Activated naive CD4-positive, alpha-beta T cell treated with anti-CD3 and anti-CD28 coated beads, Interleukin-2, amount 50 U/mL, for 72 hours (primary cell): Measurements from ENCODE around the gene CEP112. TPM values are rescaled to one million over a fixed set of nuclear protein-coding genes. Genes with fewer than 3 reads are reported as not detected.
"Not testable (repeated sequence)": the region's sequence is repeated elsewhere in the genome, so short reads cannot be mapped to it uniquely, and the experiment has no call there.

Source experiments
- ATAC-seq, 2 donors: fragments of 150-1000 bp; cut with Tn5 transposase; 2 replicates each; pipeline ENCODE4 v1.10.0; 2021; ENCODE audit warnings: mild to moderate bottlenecking in 2 of 2, moderate library complexity in 2 of 2
- DNase-seq, 2 donors: peaks; one replicate each; pipeline ENCODE4 v3.0.0; 2021 to 2022; ENCODE audit warnings: low spot score in 2 of 2
- H3K27ac Mint-ChIP-seq, 2 donors: one replicate each; pipeline ENCODE4 v1.8.0; 2022; ENCODE audit warnings: mild to moderate bottlenecking in 2 of 2, mixed read lengths in 2 of 2
- H3K36me3 Mint-ChIP-seq, 2 donors: one replicate each; pipeline ENCODE4 v1.8.0; 2022; ENCODE audit warnings: mixed read lengths in 2 of 2
- H3K9me3 Mint-ChIP-seq, 2 donors: one replicate each; pipeline ENCODE4 v1.8.0; 2022; ENCODE audit warnings: mixed read lengths in 2 of 2
- total RNA-seq, 2 donors: library from RNA; stranded (reverse); gene quantifications; one replicate each; pipeline ENCODE4 v1.2.3, GENCODE V29; 2022

CEP112 gene
- total RNA-seq, 2 donors from 2014 or later = 1.2 to 4.2 TPM

DNA sequence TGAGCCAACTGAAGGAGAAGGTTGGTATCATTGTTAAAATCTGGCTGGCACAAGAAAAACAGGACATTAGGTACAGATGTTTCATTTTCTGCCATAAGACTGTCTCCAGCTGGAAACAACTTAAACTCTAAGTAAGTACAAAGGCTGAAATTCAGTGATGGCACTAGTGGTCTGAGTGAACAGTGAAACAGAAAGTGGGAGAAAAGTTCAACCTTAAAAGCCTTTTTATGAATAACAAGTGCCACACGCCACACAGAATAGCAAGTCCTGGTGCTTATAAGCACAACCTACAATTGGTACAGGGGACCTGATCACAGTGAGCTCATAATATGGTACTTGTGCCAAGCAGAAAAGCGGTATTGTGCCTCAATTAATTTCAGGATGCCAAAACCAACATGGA lies 56.7 kb downstream of the CEP112 start:
- no peaks in the 10 kb centered on the region for H3K36me3 Mint-ChIP-seq
- no peak for ATAC-seq
- DNase-seq = no peak
- no peak overlapping the region for H3K27ac Mint-ChIP-seq
- H3K9me3 Mint-ChIP-seq = peaks cover 8 to 9% of the 10 kb centered on the region in 2 donors

- Mint-ChIP-seq H3K36me3 (no peaks in the 10 kb centered on the region), H3K27ac (no peak overlapping the region), H3K9me3 (no peaks in the 10 kb centered on the region)
- DNase-seq (no peak), ATAC-seq (no peak)
Observed at GRCh38 chr17:66129759-66130158, 62.2 kb downstream of the CEP112 start.

DNA sequence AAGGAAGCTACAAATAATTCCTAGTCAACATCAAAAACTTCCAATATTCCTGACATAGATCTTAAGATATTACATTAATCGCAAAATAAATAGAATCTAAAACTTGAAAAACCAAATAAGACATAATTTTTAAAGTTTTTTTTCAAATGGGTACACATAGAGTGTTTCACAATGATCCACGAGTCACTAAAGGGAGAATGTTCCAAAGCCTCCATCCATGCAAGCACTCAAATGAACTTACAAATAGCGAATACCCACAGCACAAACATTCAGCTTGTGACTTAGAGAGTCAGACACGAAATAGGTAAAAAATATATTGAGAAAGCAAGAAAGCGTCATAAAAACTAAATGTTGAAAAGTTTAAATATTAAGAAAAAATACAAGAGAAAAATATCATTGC lies 65.7 kb downstream of the CEP112 start:
- Mint-ChIP-seq H3K27ac (no peak overlapping the region), H3K9me3 (peaks cover 0 to 3% of the 10 kb centered on the region in 2 donors), H3K36me3 (peaks cover 0 to 4% of the 10 kb centered on the region in 2 donors)
- DNase-seq (no peak), ATAC-seq (no peak)

DNA sequence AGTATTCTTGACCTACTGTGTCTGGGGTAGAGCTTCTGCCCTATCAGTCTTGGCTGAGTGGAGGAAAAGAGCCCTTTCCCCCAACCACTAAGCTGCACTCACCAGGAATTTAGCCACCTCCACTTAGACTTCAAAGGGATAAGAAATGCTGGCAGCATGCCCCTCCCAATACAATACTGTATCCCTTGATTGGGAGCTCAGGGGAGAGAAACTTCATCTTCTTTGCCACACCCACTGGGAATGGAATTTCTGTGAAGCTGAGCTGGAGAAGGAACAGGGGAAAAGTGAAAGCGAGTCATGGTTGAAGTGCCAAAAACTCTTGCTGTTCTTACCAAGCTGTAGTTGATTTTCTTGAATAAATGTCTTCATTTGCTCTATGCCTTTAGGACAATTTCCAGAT lies 68.8 kb downstream of the CEP112 start:
- no peak overlapping the region for H3K27ac Mint-ChIP-seq
- ATAC-seq (no peak), DNase-seq (no peak)
- peaks cover 0 to 3% of the 10 kb centered on the region in 2 donors for H3K9me3 Mint-ChIP-seq
- H3K36me3 Mint-ChIP-seq = peaks cover 0 to 6% of the 10 kb centered on the region in 2 donors

DNA sequence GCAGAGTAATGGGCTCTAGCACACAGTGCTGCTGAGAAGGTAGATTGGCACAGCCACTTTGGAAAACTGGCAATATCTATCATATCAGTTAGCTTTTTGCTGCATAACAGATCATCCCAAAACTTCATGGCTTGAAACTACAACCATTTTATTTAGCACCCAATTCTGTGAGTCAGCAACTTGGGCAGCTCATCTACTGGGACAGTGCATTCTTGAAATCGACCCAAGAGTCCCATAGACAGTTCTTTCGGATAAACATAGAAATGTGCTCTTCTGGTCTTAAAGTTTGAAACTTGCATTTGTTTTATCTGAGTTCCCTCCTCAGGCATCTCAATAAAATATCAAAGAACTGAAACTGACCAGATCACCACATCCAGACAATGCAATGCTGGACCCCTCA lies 76.7 kb downstream of the CEP112 start:
- Mint-ChIP-seq H3K27ac (no peak overlapping the region), H3K9me3 (peaks cover 4% of the 10 kb centered on the region in 2 donors), H3K36me3 (no peaks in the 10 kb centered on the region)
- ATAC-seq = no peak
- no peak for DNase-seq

GRCh38 chr17:66114609-66115008 lies 77.3 kb downstream of the CEP112 start:
- Mint-ChIP-seq H3K36me3 (no peaks in the 10 kb centered on the region), H3K9me3 (peaks cover 4% of the 10 kb centered on the region in 2 donors), H3K27ac (no peak overlapping the region)
- ATAC-seq (no peak), DNase-seq (no peak)

GRCh38 chr17:66107731-66108130 lies 84.2 kb downstream of the CEP112 start:
- H3K27ac Mint-ChIP-seq = no peak overlapping the region
- peaks cover 11 to 12% of the 10 kb centered on the region in 2 donors for H3K9me3 Mint-ChIP-seq
- ATAC-seq (no peak), DNase-seq (no peak)
- peaks cover 0 to 9% of the 10 kb centered on the region in 2 donors for H3K36me3 Mint-ChIP-seq

DNA sequence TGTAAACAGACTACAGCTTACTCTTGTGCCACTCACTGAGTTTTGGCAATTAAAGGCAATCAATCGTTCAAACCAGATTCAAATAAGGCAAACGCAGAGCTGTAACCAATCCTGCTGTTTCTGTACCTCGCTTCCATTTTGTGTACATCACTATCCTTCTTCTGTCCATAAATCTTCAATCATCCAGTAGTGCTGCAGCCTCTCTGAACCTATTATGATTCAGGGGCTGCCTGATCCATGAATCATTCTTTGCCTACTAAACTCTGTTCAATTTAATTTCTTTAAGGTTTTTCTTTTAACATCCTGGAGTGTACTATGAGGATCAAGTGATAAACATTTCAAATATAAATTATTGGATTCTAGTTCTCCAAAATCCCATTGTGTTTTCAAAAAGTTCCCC lies 93.9 kb downstream of the CEP112 start:
- no peak for ATAC-seq
- H3K27ac Mint-ChIP-seq = no peak overlapping the region
- no peaks in the 10 kb centered on the region for H3K36me3 Mint-ChIP-seq
- H3K9me3 Mint-ChIP-seq = peaks cover 4 to 5% of the 10 kb centered on the region in 2 donors
- DNase-seq = no peak

DNA sequence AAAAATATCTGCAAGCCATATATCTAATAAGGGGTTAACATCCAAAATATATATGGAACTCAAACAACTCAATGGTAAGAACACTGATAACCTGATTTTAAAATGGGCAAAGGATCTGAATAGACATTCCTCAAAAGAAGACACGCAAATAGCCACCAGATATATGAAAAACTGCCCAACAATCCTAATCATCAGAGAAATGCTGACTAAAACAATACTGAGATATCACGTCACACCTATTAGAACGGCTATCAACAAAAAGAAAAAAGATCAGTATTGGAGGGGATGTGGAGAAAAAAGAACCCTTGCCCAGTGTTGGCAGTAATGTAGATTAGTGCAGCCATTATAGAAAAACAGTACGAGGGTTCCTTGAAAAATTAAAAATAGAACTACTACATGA lies 97.2 kb downstream of the CEP112 start:
- no peak for ATAC-seq
- Mint-ChIP-seq H3K36me3 (peaks cover 0 to under 1% of the 10 kb centered on the region in 2 donors), H3K9me3 (peaks cover under 1 to 7% of the 10 kb centered on the region in 2 donors), H3K27ac (no peak overlapping the region)
- no peak for DNase-seq

GRCh38 chr17:66091445-66092080 lies 100.4 kb downstream of the CEP112 start:
- ATAC-seq = no peak
- DNase-seq = no peak
- Mint-ChIP-seq H3K27ac (no peak overlapping the region), H3K9me3 (peaks cover 4 to 7% of the 10 kb centered on the region in 2 donors), H3K36me3 (peaks cover 0 to 13% of the 10 kb centered on the region in 2 donors)

- Mint-ChIP-seq H3K27ac (no peak overlapping the region), H3K36me3 (peaks cover 0 to 13% of the 10 kb centered on the region in 2 donors), H3K9me3 (peaks cover 4 to 7% of the 10 kb centered on the region in 2 donors)
- no peak for ATAC-seq
- DNase-seq = no peak
Observed at GRCh38 chr17:66089764-66090163, 102.2 kb downstream of the CEP112 start.

DNA sequence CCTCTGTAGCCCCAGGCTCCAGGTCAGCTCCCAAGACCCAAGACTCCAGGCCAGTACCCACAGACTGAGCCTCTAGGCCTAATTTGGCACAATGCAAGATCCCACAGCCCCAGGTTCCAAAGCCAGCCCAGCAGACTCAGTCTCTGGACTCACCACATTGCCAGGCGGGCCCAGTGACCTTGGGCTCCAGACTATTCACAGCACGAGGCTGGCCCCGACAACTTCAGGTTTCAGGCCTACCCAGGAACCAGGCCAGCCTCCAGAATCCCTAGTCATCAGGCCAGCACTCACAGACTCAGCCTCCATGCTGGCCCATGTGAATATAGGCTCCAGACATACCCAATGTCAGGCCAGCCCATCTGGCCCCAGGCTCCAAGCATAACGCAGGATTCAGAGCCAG lies 103.8 kb downstream of the CEP112 start:
- ATAC-seq = no peak

GRCh38 chr17:66087073-66087472 lies 104.9 kb downstream of the CEP112 start:
- DNase-seq (no peak), ATAC-seq (no peak)
- Mint-ChIP-seq H3K9me3 (peaks cover 7 to 8% of the 10 kb centered on the region in 2 donors), H3K27ac (no peak overlapping the region), H3K36me3 (peaks cover 0 to 13% of the 10 kb centered on the region in 2 donors)

More for the DNA sequence above, 103.8 kb downstream of the CEP112 start:
- Mint-ChIP-seq H3K9me3 (peaks cover 6 to 7% of the 10 kb centered on the region in 2 donors), H3K27ac (no peak overlapping the region), H3K36me3 (peaks cover 0 to 13% of the 10 kb centered on the region in 2 donors)
- no peak for DNase-seq

- H3K27ac Mint-ChIP-seq = no peak overlapping the region
- ATAC-seq = no peak
- no peak for DNase-seq
- H3K9me3 Mint-ChIP-seq = peaks cover 7 to 8% of the 10 kb centered on the region in 2 donors
- H3K36me3 Mint-ChIP-seq = peaks cover 0 to 13% of the 10 kb centered on the region in 2 donors
Observed at GRCh38 chr17:66085221-66085620, 106.7 kb downstream of the CEP112 start.

DNA sequence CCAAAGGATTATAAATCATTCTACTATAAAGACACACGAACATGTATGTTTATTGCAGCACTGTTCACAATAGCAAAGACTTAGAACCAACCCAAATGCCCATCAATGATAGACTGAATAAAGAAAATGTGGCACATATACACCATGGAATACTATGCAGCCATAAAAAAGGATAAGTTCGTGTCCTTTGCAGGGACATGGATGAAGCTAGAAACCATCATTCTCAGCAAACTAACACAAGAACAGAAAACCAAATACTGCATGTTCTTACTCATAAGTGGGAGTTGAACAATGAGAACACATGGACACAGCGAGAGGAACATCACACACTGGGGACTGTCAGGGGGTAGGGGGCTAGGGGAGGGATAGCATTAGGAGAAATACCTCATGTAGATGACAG lies 111.3 kb downstream of the CEP112 start:
- H3K36me3 Mint-ChIP-seq, H3K27ac Mint-ChIP-seq: not testable (repeated sequence)

GRCh38 chr17:66076546-66077190 lies 115.3 kb downstream of the CEP112 start:
- Mint-ChIP-seq H3K27ac (peak overlapping the region in 1 of 2 donors; percentile 38), H3K36me3 (peaks cover 0 to 5% of the 10 kb centered on the region in 2 donors)
- ATAC-seq = peak in 1 of 2 donors; percentile 33

More for the DNA sequence above, 111.3 kb downstream of the CEP112 start:
- not testable (repeated sequence) for ATAC-seq, DNase-seq, H3K9me3 Mint-ChIP-seq

GRCh38 chr17:66073384-66073783 lies 118.5 kb downstream of the CEP112 start:
- Mint-ChIP-seq H3K27ac (no peak overlapping the region), H3K9me3 (peaks cover 4 to 9% of the 10 kb centered on the region in 2 donors), H3K36me3 (peaks cover 0 to 5% of the 10 kb centered on the region in 2 donors)
- no peak for ATAC-seq
- no peak for DNase-seq

More at GRCh38 chr17:66076546-66077190, 115.3 kb downstream of the CEP112 start:
- DNase-seq = no peak
- peaks cover 8 to 9% of the 10 kb centered on the region in 2 donors for H3K9me3 Mint-ChIP-seq

DNA sequence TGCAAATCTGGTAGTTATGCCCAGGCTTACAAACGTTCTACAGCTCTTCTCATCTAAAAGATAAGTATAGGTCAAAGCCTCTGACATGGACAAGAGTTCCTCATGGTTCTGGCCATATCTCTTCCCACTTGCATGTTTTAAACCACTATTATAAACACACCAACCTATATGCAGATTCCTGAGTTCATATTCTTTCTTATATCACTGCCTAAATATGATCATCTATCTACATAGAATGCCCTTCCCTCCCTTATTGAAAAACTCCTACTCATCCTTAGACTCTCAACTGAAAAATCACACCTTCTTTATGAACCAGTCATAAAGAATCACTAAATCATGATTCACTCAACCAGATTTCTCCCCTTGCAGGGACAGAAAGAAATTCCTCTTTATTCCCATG lies 128.2 kb downstream of the CEP112 start:
- Mint-ChIP-seq H3K36me3 (no peaks in the 10 kb centered on the region), H3K27ac (no peak overlapping the region), H3K9me3 (no peaks in the 10 kb centered on the region)
- DNase-seq (no peak), ATAC-seq (no peak)
